ENCODE data around the gene OLAH.

The OLAH gene

DNA sequence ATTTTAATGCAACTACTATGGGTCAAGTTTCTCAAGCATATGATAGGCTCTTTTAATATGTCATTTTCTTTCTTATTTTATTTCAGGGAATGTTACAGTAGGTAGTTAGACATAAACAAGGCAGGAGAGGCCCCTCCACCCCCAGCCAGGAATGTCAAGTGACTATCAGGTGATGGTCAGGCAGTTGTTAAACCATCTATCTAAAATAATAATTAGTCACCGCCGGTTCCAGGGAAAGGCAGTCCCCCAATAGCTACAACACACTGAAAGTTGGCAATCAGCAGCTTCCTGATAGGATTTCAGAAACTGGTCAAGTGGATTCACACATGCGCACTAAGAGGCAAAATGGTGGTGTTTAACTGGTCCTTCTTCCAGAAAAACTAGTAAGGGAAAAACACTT lies 9.3 kb downstream of the OLAH start:
- Histone ChIP-seq H3K4ac (ENCODE audit: low read length) (no peak overlapping the region), H2AK5ac (ENCODE audit: low read depth, low read length) (no peak overlapping the region), H4K8ac (ENCODE audit: low read depth, low read length) (no peak overlapping the region), H2BK120ac (ENCODE audit: low read depth, low read length) (no peak overlapping the region), H3K23ac (ENCODE audit: low read depth, low read length, poor library complexity) (no peak overlapping the region), H3K4me3 (ENCODE audit: low read length in 2 of 2) (no peak overlapping the region), H4K91ac (ENCODE audit: low read depth, low read length, poor library complexity) (no peak overlapping the region), H2BK5ac (ENCODE audit: low read length) (no peak overlapping the region), H3K18ac (ENCODE audit: low read length) (no peak overlapping the region), H3K79me1 (ENCODE audit: low read depth, low read length) (no peaks in the 10 kb centered on the region), H2BK12ac (ENCODE audit: low read length) (no peak overlapping the region), H2AFZ (ENCODE audit: low read length) (no peak overlapping the region), H2BK15ac (ENCODE audit: low read length) (no peak overlapping the region), H3K14ac (ENCODE audit: low read length) (no peak overlapping the region), H3K9me3 (replicated peaks in 1 of 2; ENCODE audit: control insufficient read depth in 2 of 2, insufficient read depth in 1 of 2, low read depth in 1 of 2, low read length in 2 of 2) (no peaks in the 10 kb centered on the region), H3K27me3 (ENCODE audit: control insufficient read depth in 3 of 3, insufficient read depth in 3 of 3, low read depth in 1 of 3, low read length in 3 of 3) (no peaks in the 10 kb centered on the region), H3K27ac (replicated peaks; ENCODE audit: low read length) (no peak overlapping the region), H3K4me2 (ENCODE audit: insufficient read depth, low read length, poor library complexity, severe bottlenecking) (no peak overlapping the region), H3K9ac (ENCODE audit: low read depth, low read length, poor library complexity) (no peak overlapping the region), H3K36me3 (replicated peaks in 1 of 2; ENCODE audit: control insufficient read depth in 2 of 2, insufficient read depth in 2 of 2, low read length in 2 of 2) (no peaks in the 10 kb centered on the region), H3K4me1 (ENCODE audit: control insufficient read depth in 2 of 2, insufficient read depth in 1 of 2, low read depth in 1 of 2, low read length in 2 of 2) (no peaks in the 10 kb centered on the region)
- DNase-seq (ENCODE audit: low spot score): no peak
- WGBS, 2 donors (ENCODE audit: extremely low coverage in 2 of 2, insufficient read length in 2 of 2, insufficient replicate concordance in 1 of 2): no CpG with 5 or more reads among the region's 3 CpGs

GRCh38 chr10:15058689-15059088 lies 14.9 kb downstream of the OLAH start:
- DNase-seq (ENCODE audit: low spot score): no peak
- H4K8ac ChIP-seq (ENCODE audit: low read depth, low read length): no peak overlapping the region
- no peak overlapping the region for H2BK12ac ChIP-seq (ENCODE audit: low read length)
- H3K9ac ChIP-seq (ENCODE audit: low read depth, low read length, poor library complexity): no peak overlapping the region
- H3K4ac ChIP-seq (ENCODE audit: low read length): no peak overlapping the region
- H3K27ac ChIP-seq (replicated peaks; ENCODE audit: low read length): no peak overlapping the region
- no peak overlapping the region for H3K14ac ChIP-seq (ENCODE audit: low read length)
- no peaks in the 10 kb centered on the region for H3K27me3 ChIP-seq (ENCODE audit: control insufficient read depth in 3 of 3, insufficient read depth in 3 of 3, low read depth in 1 of 3, low read length in 3 of 3)
- H3K4me1 ChIP-seq (ENCODE audit: control insufficient read depth in 2 of 2, insufficient read depth in 1 of 2, low read depth in 1 of 2, low read length in 2 of 2): no peaks in the 10 kb centered on the region
- no peak overlapping the region for H4K91ac ChIP-seq (ENCODE audit: low read depth, low read length, poor library complexity)
- no peak overlapping the region for H3K4me2 ChIP-seq (ENCODE audit: insufficient read depth, low read length, poor library complexity, severe bottlenecking)
- H2BK15ac ChIP-seq (ENCODE audit: low read length): no peak overlapping the region
- no peak overlapping the region for H2AK5ac ChIP-seq (ENCODE audit: low read depth, low read length)
- no CpG with 5 or more reads among the region's 1 CpG for WGBS, 2 donors (ENCODE audit: extremely low coverage in 2 of 2, insufficient read length in 2 of 2, insufficient replicate concordance in 1 of 2)
- H3K4me3 ChIP-seq (ENCODE audit: low read length in 2 of 2): no peak overlapping the region
- no peak overlapping the region for H3K23ac ChIP-seq (ENCODE audit: low read depth, low read length, poor library complexity)
- H2AFZ ChIP-seq (ENCODE audit: low read length): no peak overlapping the region
- peaks cover 0 to 3% of the 10 kb centered on the region in 2 donors for H3K9me3 ChIP-seq (replicated peaks in 1 of 2; ENCODE audit: control insufficient read depth in 2 of 2, insufficient read depth in 1 of 2, low read depth in 1 of 2, low read length in 2 of 2)
- no peak overlapping the region for H2BK5ac ChIP-seq (ENCODE audit: low read length)
- H2BK120ac ChIP-seq (ENCODE audit: low read depth, low read length): no peak overlapping the region
- H3K36me3 ChIP-seq (replicated peaks in 1 of 2; ENCODE audit: control insufficient read depth in 2 of 2, insufficient read depth in 2 of 2, low read length in 2 of 2): no peaks in the 10 kb centered on the region
- H3K18ac ChIP-seq (ENCODE audit: low read length): no peak overlapping the region
- H3K79me1 ChIP-seq (ENCODE audit: low read depth, low read length): no peaks in the 10 kb centered on the region

DNA sequence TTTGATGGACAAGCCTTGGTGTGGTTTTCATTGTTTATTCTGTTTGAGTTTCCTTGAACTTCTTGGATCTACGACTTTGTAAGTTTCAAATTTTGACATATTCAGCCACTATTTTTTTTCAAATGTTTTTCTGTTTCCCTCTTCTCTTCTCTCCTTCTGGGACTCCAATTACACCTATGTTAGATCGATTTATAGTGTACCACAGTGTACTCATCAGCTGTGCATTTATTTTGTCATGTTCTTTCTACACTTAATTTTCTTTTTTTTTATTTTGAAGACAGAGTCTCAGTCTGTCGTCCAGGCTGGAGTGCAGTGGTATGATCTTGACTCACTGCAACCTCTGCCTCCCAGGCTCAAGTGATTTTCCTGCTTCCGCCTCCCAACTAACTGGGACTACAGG lies 16.2 kb downstream of the OLAH start:
- Histone ChIP-seq H3K18ac (ENCODE audit: low read length) (no peak overlapping the region), H3K4me2 (ENCODE audit: insufficient read depth, low read length, poor library complexity, severe bottlenecking) (no peak overlapping the region), H3K27ac (replicated peaks; ENCODE audit: low read length) (no peak overlapping the region), H4K8ac (ENCODE audit: low read depth, low read length) (no peak overlapping the region), H3K79me1 (ENCODE audit: low read depth, low read length) (no peaks in the 10 kb centered on the region), H3K4ac (ENCODE audit: low read length) (no peak overlapping the region), H3K4me1 (ENCODE audit: control insufficient read depth in 2 of 2, insufficient read depth in 1 of 2, low read depth in 1 of 2, low read length in 2 of 2) (no peaks in the 10 kb centered on the region), H3K36me3 (replicated peaks in 1 of 2; ENCODE audit: control insufficient read depth in 2 of 2, insufficient read depth in 2 of 2, low read length in 2 of 2) (no peaks in the 10 kb centered on the region), H4K91ac (ENCODE audit: low read depth, low read length, poor library complexity) (no peak overlapping the region), H3K27me3 (ENCODE audit: control insufficient read depth in 3 of 3, insufficient read depth in 3 of 3, low read depth in 1 of 3, low read length in 3 of 3) (no peaks in the 10 kb centered on the region), H2BK15ac (ENCODE audit: low read length) (no peak overlapping the region), H2AK5ac (ENCODE audit: low read depth, low read length) (no peak overlapping the region), H3K9ac (ENCODE audit: low read depth, low read length, poor library complexity) (no peak overlapping the region), H2AFZ (ENCODE audit: low read length) (no peak overlapping the region), H2BK12ac (ENCODE audit: low read length) (no peak overlapping the region), H3K9me3 (replicated peaks in 1 of 2; ENCODE audit: control insufficient read depth in 2 of 2, insufficient read depth in 1 of 2, low read depth in 1 of 2, low read length in 2 of 2) (peaks cover 0 to 3% of the 10 kb centered on the region in 2 donors), H3K23ac (ENCODE audit: low read depth, low read length, poor library complexity) (no peak overlapping the region), H3K4me3 (ENCODE audit: low read length in 2 of 2) (no peak overlapping the region), H3K14ac (ENCODE audit: low read length) (no peak overlapping the region), H2BK5ac (ENCODE audit: low read length) (no peak overlapping the region), H2BK120ac (ENCODE audit: low read depth, low read length) (no peak overlapping the region)
- no CpG with 5 or more reads among the region's 4 CpGs for WGBS, 2 donors (ENCODE audit: extremely low coverage in 2 of 2, insufficient read length in 2 of 2, insufficient replicate concordance in 1 of 2)
- DNase-seq (ENCODE audit: low spot score): no peak

DNA sequence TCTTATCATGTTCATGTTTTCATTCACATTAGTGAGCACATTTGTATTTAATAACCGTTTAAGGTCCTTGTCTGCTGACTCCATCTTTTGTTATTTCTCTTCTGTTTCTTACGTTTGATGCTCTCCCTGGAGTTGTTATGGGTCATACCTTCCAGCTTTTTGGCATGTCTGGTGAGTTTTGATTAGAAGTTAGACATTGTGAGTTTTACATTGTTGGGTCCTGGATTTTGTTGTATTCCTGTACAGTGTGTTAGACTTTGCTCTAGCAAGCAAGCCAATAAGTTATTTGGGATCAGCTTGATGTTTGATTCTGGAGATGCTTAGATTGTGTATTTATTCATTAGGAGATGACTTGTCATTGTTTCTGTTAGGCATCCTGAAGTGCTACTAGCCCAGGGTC lies 16.9 kb downstream of the OLAH start:
- Histone ChIP-seq H3K18ac (ENCODE audit: low read length) (no peak overlapping the region), H3K4me1 (ENCODE audit: control insufficient read depth in 2 of 2, insufficient read depth in 1 of 2, low read depth in 1 of 2, low read length in 2 of 2) (no peaks in the 10 kb centered on the region), H3K23ac (ENCODE audit: low read depth, low read length, poor library complexity) (no peak overlapping the region), H2AFZ (ENCODE audit: low read length) (no peak overlapping the region), H3K36me3 (replicated peaks in 1 of 2; ENCODE audit: control insufficient read depth in 2 of 2, insufficient read depth in 2 of 2, low read length in 2 of 2) (no peaks in the 10 kb centered on the region), H3K79me1 (ENCODE audit: low read depth, low read length) (no peaks in the 10 kb centered on the region), H2BK15ac (ENCODE audit: low read length) (no peak overlapping the region), H3K9ac (ENCODE audit: low read depth, low read length, poor library complexity) (no peak overlapping the region), H2AK5ac (ENCODE audit: low read depth, low read length) (no peak overlapping the region), H4K8ac (ENCODE audit: low read depth, low read length) (no peak overlapping the region), H3K4ac (ENCODE audit: low read length) (no peak overlapping the region), H2BK12ac (ENCODE audit: low read length) (no peak overlapping the region), H3K14ac (ENCODE audit: low read length) (no peak overlapping the region), H4K91ac (ENCODE audit: low read depth, low read length, poor library complexity) (no peak overlapping the region), H3K4me2 (ENCODE audit: insufficient read depth, low read length, poor library complexity, severe bottlenecking) (no peak overlapping the region), H3K9me3 (replicated peaks in 1 of 2; ENCODE audit: control insufficient read depth in 2 of 2, insufficient read depth in 1 of 2, low read depth in 1 of 2, low read length in 2 of 2) (peaks cover 0 to 3% of the 10 kb centered on the region in 2 donors), H3K27ac (replicated peaks; ENCODE audit: low read length) (no peak overlapping the region), H2BK120ac (ENCODE audit: low read depth, low read length) (no peak overlapping the region), H3K4me3 (ENCODE audit: low read length in 2 of 2) (no peak overlapping the region), H3K27me3 (ENCODE audit: control insufficient read depth in 3 of 3, insufficient read depth in 3 of 3, low read depth in 1 of 3, low read length in 3 of 3) (no peaks in the 10 kb centered on the region), H2BK5ac (ENCODE audit: low read length) (no peak overlapping the region)
- no CpG with 5 or more reads among the region's 2 CpGs for whole genome bisulfite sequencing, 2 donors (ENCODE audit: extremely low coverage in 2 of 2, insufficient read length in 2 of 2, insufficient replicate concordance in 1 of 2)
- DNase-seq (ENCODE audit: low spot score): no peak

All from neuronal stem cell (in vitro differentiated cells).